HepG2 (cell line): ENCODE results near the gene PWWP2A. TPM values are rescaled to one million over a fixed set of nuclear protein-coding genes. Genes with fewer than 3 reads are reported as not detected.
A peak's percentile ranks its signal among the peaks of the same experiment; 100 is the strongest.

ENCODE experiments used
- ATAC-seq: fragments of 200-7000 bp; cut with Tn5 transposase; 3 replicates; pipeline ENCODE4 v1.9.1; 2020; ENCODE audit warnings: mild to moderate bottlenecking, moderate library complexity
- BruUV-seq: library from RNA; stranded (reverse); fragments of 400-500 nt; replicated peaks from 2 replicates; lab custom pipeline; 2021; lab: Mats Ljungman, UMichigan
- CTCF ChIA-PET: fragments of 300-600 bp; formaldehyde crosslinking; extraction: SDS; loops from one replicate; lab custom pipeline; 2021; ENCODE audit warnings: low total read pairs, inconsistent platforms, low intra/inter-chr PET ratio; lab: Yijun Ruan, JAX
- POLR2A ChIA-PET: fragments of 350-600 bp; sonication (Branson Sonifier 250); formaldehyde crosslinking; loops from one replicate; lab custom pipeline; 2020; ENCODE audit warnings: antibody characterized with exemption, inconsistent platforms; lab: Yijun Ruan, JAX
- DNase-seq: peaks from one replicate; pipeline ENCODE4 v3.0.0-alpha.2; 2015; ENCODE audit warnings: low spot score
- FAIRE-seq: peaks from 3 replicates; lab custom pipeline; 2011; peaks lifted over from hg19 to GRCh38; lab: Jason Lieb, UNC
- H2AFZ ChIP-seq: one replicate; pipeline ENCODE4 v1.6.1; 2011; ENCODE audit warnings: low read length, inconsistent platforms
- H3K27ac ChIP-seq: fragments of 300-600 bp; 3 replicates; pipeline ENCODE4 v1.8.0; 2011; ENCODE audit warnings: mixed run types, mild to moderate bottlenecking, mixed read lengths, low read length, inconsistent platforms; ENCODE audit not compliant: insufficient read depth; ENCODE audit errors: extremely low read length
- H3K27me3 ChIP-seq, 2 experiments: fragments of 200-600 bp in 1 of 2; 2 replicates in 1 of 2; 3 replicates in 1 of 2; pipeline versions ENCODE4 v1.6.0 to v1.8.0; 2011; ENCODE audit warnings: low read length in 2 of 2, mild to moderate bottlenecking in 2 of 2, moderate library complexity in 2 of 2, inconsistent platforms in 1 of 2; ENCODE audit not compliant: insufficient read depth in 2 of 2, control insufficient read depth in 1 of 2
- H3K36me3 ChIP-seq, 2 experiments: fragments of 200-600 bp in 1 of 2; replicated peaks in 1 of 2; 2 replicates in 1 of 2; 3 replicates in 1 of 2; pipeline versions ENCODE4 v1.5.1 to v1.8.0; 2011; ENCODE audit warnings: low read length in 2 of 2, inconsistent platforms in 1 of 2; ENCODE audit not compliant: insufficient read depth in 2 of 2, control insufficient read depth in 1 of 2
- H3K4me1 ChIP-seq: 2 replicates; pipeline ENCODE4 v1.5.1; 2012; ENCODE audit warnings: low read length, inconsistent platforms; ENCODE audit not compliant: insufficient read depth
- H3K4me2 ChIP-seq: 2 replicates; pipeline ENCODE4 v1.6.0; 2011; ENCODE audit warnings: low read depth, low read length, inconsistent platforms
- H3K4me3 ChIP-seq, 3 experiments: fragments of 200-600 bp in 1 of 3; sonication (generic), shearing (Covaris generic) in 1 of 3; replicated peaks in 1 of 3; 2 replicates each; pipeline ENCODE4 v1.5.1; 2011 to 2016; ENCODE audit warnings: low read length in 3 of 3, inconsistent platforms in 2 of 3, low read depth in 2 of 3, mild to moderate bottlenecking in 2 of 3, control low read depth in 1 of 3, mixed read lengths in 1 of 3; ENCODE audit not compliant: insufficient read depth in 1 of 3
- H3K79me2 ChIP-seq: one replicate; pipeline ENCODE4 v1.6.1; 2011; ENCODE audit warnings: low read length, inconsistent platforms; ENCODE audit not compliant: insufficient read depth
- H3K9ac ChIP-seq: 2 replicates; pipeline ENCODE4 v1.6.0; 2011; ENCODE audit warnings: mild to moderate bottlenecking, low read depth, low read length, inconsistent platforms; ENCODE audit not compliant: insufficient read depth
- H3K9me3 ChIP-seq: 2 replicates; pipeline ENCODE4 v1.5.1; 2012; ENCODE audit warnings: mild to moderate bottlenecking, low read length
- H4K20me1 ChIP-seq: 2 replicates; pipeline ENCODE4 v1.6.0; 2011; ENCODE audit warnings: inconsistent platforms, mild to moderate bottlenecking, low read length, moderate library complexity; ENCODE audit not compliant: insufficient read depth
- FOXA1 ChIP-seq, 2 experiments: fragments of 450-650 bp in 1 of 2; sonication (generic) in 1 of 2; formaldehyde crosslinking in 1 of 2; IDR thresholded peaks; 2 replicates each; pipeline versions ENCODE4 v1.4.0 to v1.6.1; 2016 to 2020; ENCODE audit warnings: missing genetic modification reagents in 1 of 2
- NFE2L2 ChIP-seq: fragments of 150-350 bp; IDR thresholded peaks from 2 replicates; pipeline ENCODE4 v1.6.1; 2014; ENCODE audit warnings: low read length
- RORA ChIP-seq: sonication (generic); formaldehyde crosslinking; IDR thresholded peaks from 2 replicates; pipeline ENCODE4 v1.5.0; 2020; ENCODE audit warnings: mild to moderate bottlenecking, missing genetic modification reagents, moderate library complexity
- SOX5 ChIP-seq: IDR thresholded peaks from 2 replicates; pipeline ENCODE4 v1.6.1; 2016; ENCODE audit warnings: borderline replicate concordance
- SRSF4 ChIP-seq: fragments of 200-400 bp; formaldehyde crosslinking; IDR thresholded peaks from one replicate; pipeline ENCODE4 v1.6.1; 2018; ENCODE audit warnings: mild to moderate bottlenecking, low read depth, low read length, moderate library complexity; ENCODE audit not compliant: poor library complexity, severe bottlenecking
- ZNF121 ChIP-seq: sonication (generic); formaldehyde crosslinking; IDR thresholded peaks from 2 replicates; pipeline ENCODE4 v1.5.0; 2020; ENCODE audit warnings: mild to moderate bottlenecking, missing genetic modification reagents
- ZNF382 ChIP-seq: sonication (generic); formaldehyde crosslinking; IDR thresholded peaks from 2 replicates; pipeline ENCODE4 v1.5.0; 2020; ENCODE audit warnings: missing genetic modification reagents, mild to moderate bottlenecking, borderline replicate concordance
- ZNF570 ChIP-seq: sonication (generic); formaldehyde crosslinking; IDR thresholded peaks from 2 replicates; pipeline ENCODE4 v1.4.0; 2020; ENCODE audit warnings: mild to moderate bottlenecking, missing genetic modification reagents, borderline replicate concordance
- ZNF746 ChIP-seq: sonication (generic); formaldehyde crosslinking; IDR thresholded peaks from 2 replicates; pipeline ENCODE4 v1.8.0; 2022; ENCODE audit warnings: mild to moderate bottlenecking, missing genetic modification reagents
- WGBS: methylation state at CpG from one replicate; pipeline ENCODE4 v1.1.6; 2017; ENCODE audit warnings: low lambda C conversion rate; 5-methylcytosine and 5-hydroxymethylcytosine counted together
- in situ Hi-C: cut with HindIII; loops from 2 replicates; pipeline ENCODE4 v1.10.0; 2017; ENCODE audit warnings: low pct_unique_long_range_greater_than_20kb; ENCODE audit not compliant: extremely low pct_ligation_motif_present
- intact Hi-C: fragments of 100-400 bp; cut with micrococcal nuclease; formaldehyde crosslinking; loops from one replicate; pipeline ENCODE4 v1.10.0; 2022; ENCODE audit not compliant: unreplicated experiment
- polyA plus RNA-seq, 8 experiments: library from polyadenylated mRNA; depleted of rRNA in 3 of 8; stranded (reverse) in 7 of 8; unstranded in 1 of 8; fragments of >200 nt; fragmentation: Illumina TruSeq in 4 of 8; extraction: Trizol in 4 of 8; gene quantifications; 2 replicates each; pipeline versions ENCODE4 v1.2.1 to v1.2.3, GENCODE V29; 2011 to 2016; ENCODE audit warnings: low read depth in 4 of 8, missing spikeins in 1 of 8, mixed read lengths in 1 of 8; ENCODE audit not compliant: insufficient read depth in 1 of 8
- total RNA-seq, 5 experiments: library from RNA; depleted of rRNA; stranded (reverse); fragments of >200 nt; fragmentation: Illumina TruSeq; extraction: Trizol; gene quantifications; 2 replicates each; pipeline ENCODE4 v1.2.3, GENCODE V29; 2016; ENCODE audit warnings: low read depth in 1 of 5
- TF ChIP-seq, protein P1 (sequence below), 2 experiments: sonication (generic) in 1 of 2; formaldehyde crosslinking in 1 of 2; IDR thresholded peaks; 2 replicates each; pipeline versions ENCODE4 v1.4.0 to v1.6.1; 2016 to 2020; ENCODE audit warnings: borderline replicate concordance in 1 of 2, low read depth in 1 of 2, mild to moderate bottlenecking in 1 of 2, missing genetic modification reagents in 1 of 2
- TF ChIP-seq, protein P2 (sequence below): sonication (generic); formaldehyde crosslinking; IDR thresholded peaks from 2 replicates; pipeline ENCODE4 v1.4.0; 2020; ENCODE audit warnings: missing genetic modification reagents
- TF ChIP-seq, protein P3 (sequence below): sonication (generic); formaldehyde crosslinking; conservative IDR thresholded peaks from 2 replicates; pipeline ENCODE4 v1.8.0; 2022; ENCODE audit warnings: missing genetic modification reagents

Gene PWWP2A
- total and polyA plus RNA-seq, 2 of the 13 experiments (the other 11 are each of a cell fraction or from before 2014, with no cell fraction given) = 7.3 to 16.9 TPM

DNA sequence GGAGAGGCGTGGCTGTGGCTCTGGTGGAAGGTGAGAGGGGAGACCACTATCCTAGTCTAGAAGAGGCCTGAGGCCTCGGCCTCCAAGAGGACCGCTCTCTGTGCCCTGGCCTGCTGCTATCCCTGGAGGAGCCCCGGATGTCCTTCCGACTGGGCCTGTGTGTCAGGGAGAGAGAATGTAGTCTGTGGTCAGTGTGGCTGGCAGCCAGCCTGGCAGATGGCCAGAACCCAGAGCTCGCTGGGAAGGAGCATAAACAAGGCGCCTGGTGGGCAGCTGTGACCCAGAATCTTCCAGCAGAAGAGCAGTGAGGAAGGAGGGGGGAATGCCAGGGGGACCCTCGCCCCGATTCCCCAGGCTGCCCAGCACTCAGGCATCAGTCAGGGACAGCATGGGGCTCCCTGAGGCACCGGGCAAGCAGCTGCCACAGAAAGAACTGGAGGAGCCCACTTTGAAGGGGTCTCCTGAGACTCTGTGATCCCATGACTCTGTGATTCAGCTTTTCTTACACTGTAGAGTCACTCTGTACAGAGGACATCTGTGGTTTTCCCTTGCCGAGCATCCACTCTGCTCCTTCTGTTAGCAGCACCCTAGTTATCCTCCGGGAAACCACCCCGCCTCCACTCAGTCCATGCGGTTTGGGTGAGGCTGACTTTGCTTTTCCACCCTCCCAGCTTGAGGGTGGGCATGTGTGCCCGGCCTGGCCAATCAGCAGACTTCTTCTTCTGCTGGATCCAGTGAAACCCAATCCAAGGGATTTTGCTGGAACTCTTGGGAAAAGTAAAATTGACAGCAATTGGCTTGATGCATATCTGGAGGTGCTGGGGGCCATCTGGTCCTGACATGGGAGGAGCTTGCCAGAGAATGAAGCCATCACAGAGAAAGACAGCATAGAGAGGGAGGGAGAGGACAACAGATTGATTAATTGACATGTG, 46.2 kb upstream of the PWWP2A start:
- ChIA-PET CTCF (no interaction called here), POLR2A (interaction anchor here (0.8 to 1.0 kb wide), 2 partner anchors 46 to 302 kb away, joined by 3 to 4 read pairs; partner anchors contain the start of gene PWWP2A)
- Histone ChIP-seq H3K36me3 (no peaks in the 10 kb centered on the region), H3K79me2 (no peaks in the 10 kb centered on the region), H4K20me1 (no peaks in the 10 kb centered on the region), H3K4me2 (peak overlapping the region; percentile 75), H3K9ac (peak overlapping the region; percentile 61), H3K4me1 (peaks cover 41% of the 10 kb centered on the region), H3K27me3 (0 out of 5 replicates have a peak, but pooled peaks cover 0 to 4% of the 10 kb centered on the region in 2 experiments), H2AFZ (peak overlapping the region; percentile 48), H3K27ac (no peak overlapping the region), H3K4me3 (peak overlapping the region in 2 of 3 experiments; percentile 34 to 56; a peak in 4 of 6 replicates), H3K9me3 (no peaks in the 10 kb centered on the region)
- intact Hi-C loops = loop anchor here (5.0 kb wide), 1 partner anchor 48 kb away; the partner anchor contains the start of gene PWWP2A
- in situ Hi-C loops = no loop called here
- 4% methylated on average over 7 of the region's 15 CpGs for WGBS
- BruUV-seq = no TSS peak
- peak; percentile 91 for ATAC-seq
- DNase-seq = peak; percentile 82
- FAIRE-seq = no peak
- no peak for TF ChIP-seq SRSF4
- no peak for TF ChIP-seq NFE2L2
- TF ChIP-seq FOXA1 (IDR thresholded peaks at IDR 0.05) = no peak
- TF ChIP-seq FOXA1 (CRISPR knock-in tag; IDR thresholded peaks at IDR 0.05) = no peak
- no peak; the same call in 1 of the 2 replicates for TF ChIP-seq SOX5 (CRISPR knock-in tag)
- TF ChIP-seq ZNF382 (CRISPR knock-in tag) = no peak
- TF ChIP-seq, protein P1, sequence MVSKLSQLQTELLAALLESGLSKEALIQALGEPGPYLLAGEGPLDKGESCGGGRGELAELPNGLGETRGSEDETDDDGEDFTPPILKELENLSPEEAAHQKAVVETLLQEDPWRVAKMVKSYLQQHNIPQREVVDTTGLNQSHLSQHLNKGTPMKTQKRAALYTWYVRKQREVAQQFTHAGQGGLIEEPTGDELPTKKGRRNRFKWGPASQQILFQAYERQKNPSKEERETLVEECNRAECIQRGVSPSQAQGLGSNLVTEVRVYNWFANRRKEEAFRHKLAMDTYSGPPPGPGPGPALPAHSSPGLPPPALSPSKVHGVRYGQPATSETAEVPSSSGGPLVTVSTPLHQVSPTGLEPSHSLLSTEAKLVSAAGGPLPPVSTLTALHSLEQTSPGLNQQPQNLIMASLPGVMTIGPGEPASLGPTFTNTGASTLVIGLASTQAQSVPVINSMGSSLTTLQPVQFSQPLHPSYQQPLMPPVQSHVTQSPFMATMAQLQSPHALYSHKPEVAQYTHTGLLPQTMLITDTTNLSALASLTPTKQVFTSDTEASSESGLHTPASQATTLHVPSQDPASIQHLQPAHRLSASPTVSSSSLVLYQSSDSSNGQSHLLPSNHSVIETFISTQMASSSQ (IDR thresholded peaks at IDR 0.05; ENCODE audit: low read depth) = no peak
- TF ChIP-seq, protein P1 (CRISPR knock-in tag; IDR thresholded peaks at IDR 0.05; ENCODE audit: borderline replicate concordance) = no peak
- TF ChIP-seq, protein P2, sequence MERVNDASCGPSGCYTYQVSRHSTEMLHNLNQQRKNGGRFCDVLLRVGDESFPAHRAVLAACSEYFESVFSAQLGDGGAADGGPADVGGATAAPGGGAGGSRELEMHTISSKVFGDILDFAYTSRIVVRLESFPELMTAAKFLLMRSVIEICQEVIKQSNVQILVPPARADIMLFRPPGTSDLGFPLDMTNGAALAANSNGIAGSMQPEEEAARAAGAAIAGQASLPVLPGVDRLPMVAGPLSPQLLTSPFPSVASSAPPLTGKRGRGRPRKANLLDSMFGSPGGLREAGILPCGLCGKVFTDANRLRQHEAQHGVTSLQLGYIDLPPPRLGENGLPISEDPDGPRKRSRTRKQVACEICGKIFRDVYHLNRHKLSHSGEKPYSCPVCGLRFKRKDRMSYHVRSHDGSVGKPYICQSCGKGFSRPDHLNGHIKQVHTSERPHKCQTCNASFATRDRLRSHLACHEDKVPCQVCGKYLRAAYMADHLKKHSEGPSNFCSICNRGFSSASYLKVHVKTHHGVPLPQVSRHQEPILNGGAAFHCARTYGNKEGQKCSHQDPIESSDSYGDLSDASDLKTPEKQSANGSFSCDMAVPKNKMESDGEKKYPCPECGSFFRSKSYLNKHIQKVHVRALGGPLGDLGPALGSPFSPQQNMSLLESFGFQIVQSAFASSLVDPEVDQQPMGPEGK = peak; percentile 20; the same call in 1 of the 2 replicates
- no peak for TF ChIP-seq RORA (CRISPR knock-in tag)
- TF ChIP-seq, protein P3, sequence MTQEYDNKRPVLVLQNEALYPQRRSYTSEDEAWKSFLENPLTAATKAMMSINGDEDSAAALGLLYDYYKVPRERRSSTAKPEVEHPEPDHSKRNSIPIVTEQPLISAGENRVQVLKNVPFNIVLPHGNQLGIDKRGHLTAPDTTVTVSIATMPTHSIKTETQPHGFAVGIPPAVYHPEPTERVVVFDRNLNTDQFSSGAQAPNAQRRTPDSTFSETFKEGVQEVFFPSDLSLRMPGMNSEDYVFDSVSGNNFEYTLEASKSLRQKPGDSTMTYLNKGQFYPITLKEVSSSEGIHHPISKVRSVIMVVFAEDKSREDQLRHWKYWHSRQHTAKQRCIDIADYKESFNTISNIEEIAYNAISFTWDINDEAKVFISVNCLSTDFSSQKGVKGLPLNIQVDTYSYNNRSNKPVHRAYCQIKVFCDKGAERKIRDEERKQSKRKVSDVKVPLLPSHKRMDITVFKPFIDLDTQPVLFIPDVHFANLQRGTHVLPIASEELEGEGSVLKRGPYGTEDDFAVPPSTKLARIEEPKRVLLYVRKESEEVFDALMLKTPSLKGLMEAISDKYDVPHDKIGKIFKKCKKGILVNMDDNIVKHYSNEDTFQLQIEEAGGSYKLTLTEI (CRISPR knock-in tag) = no peak
- no peak for TF ChIP-seq ZNF570 (CRISPR knock-in tag)
- no peak for TF ChIP-seq ZNF746 (CRISPR knock-in tag)
- TF ChIP-seq ZNF121 (CRISPR knock-in tag) = peak; percentile 19; the same call in 1 of the 2 replicates
